Muscle layer of duodenum (tissue), 2 donors: ENCODE data around the gene IBA57.

ENCODE experiments used
- H3K27ac ChIP-seq: one replicate; pipeline ENCODE4 v1.7.0; 2013; ENCODE audit warnings: mild to moderate bottlenecking, low read length
- H3K27me3 ChIP-seq: one replicate; pipeline ENCODE4 v1.7.0; 2013; ENCODE audit warnings: low read depth, mild to moderate bottlenecking, control low read depth, low read length
- H3K36me3 ChIP-seq, 2 donors: one replicate each; pipeline ENCODE4 v1.7.0; 2013; ENCODE audit warnings: low read length in 2 of 2, control low read depth in 1 of 2, mild to moderate bottlenecking in 1 of 2; ENCODE audit not compliant: insufficient read depth in 2 of 2, control insufficient read depth in 1 of 2
- H3K4me1 ChIP-seq, 2 donors: one replicate each; pipeline ENCODE4 v1.7.0; 2013; ENCODE audit warnings: low read length in 2 of 2, mild to moderate bottlenecking in 2 of 2, control low read depth in 1 of 2, moderate library complexity in 1 of 2; ENCODE audit not compliant: insufficient read depth in 2 of 2, control insufficient read depth in 1 of 2
- H3K4me3 ChIP-seq, 2 donors: one replicate each; pipeline ENCODE4 v1.7.0; 2013; ENCODE audit warnings: low read length in 2 of 2, low read depth in 1 of 2, mild to moderate bottlenecking in 1 of 2
- H3K9me3 ChIP-seq, 2 donors: one replicate each; pipeline ENCODE4 v1.7.0; 2013; ENCODE audit warnings: low read length in 2 of 2, control low read depth in 1 of 2, mild to moderate bottlenecking in 1 of 2; ENCODE audit not compliant: control insufficient read depth in 1 of 2
- donor health status: healthy.

The IBA57 gene

GRCh38 chr1:228165372-228166169, at the start of gene IBA57:
Gene IBA57, plus strand, starts transcription at chr1:228165804. Its CDS starts 13 bp downstream, at chr1:228165817.
- peak within 1 kb of the TSS; percentile 63 to 74 for H3K4me3 ChIP-seq
- no peaks in the 10 kb centered on the region for H3K9me3 ChIP-seq
- peak within 1 kb of the TSS; percentile 93 for H3K27ac ChIP-seq
- H3K27me3 ChIP-seq = no peaks in the 10 kb centered on the region
- H3K4me1 ChIP-seq = peaks cover 0 to 11% of the 10 kb centered on the region in 2 donors
- H3K36me3 ChIP-seq = peaks cover 0 to 3% of the 10 kb centered on the region in 2 donors

- Histone ChIP-seq H3K4me1 (no peaks in the 10 kb centered on the region), H3K27ac (no peak overlapping the region), H3K27me3 (no peaks in the 10 kb centered on the region), H3K9me3 (no peaks in the 10 kb centered on the region), H3K4me3 (no peak overlapping the region), H3K36me3 (no peaks in the 10 kb centered on the region)
These were observed 48.3 kb upstream of the IBA57 start for GRCh38 chr1:228117335-228117734.

GRCh38 chr1:228118040-228118439, 47.6 kb upstream of the IBA57 start:
- H3K9me3 ChIP-seq = no peaks in the 10 kb centered on the region
- H3K4me1 ChIP-seq = no peaks in the 10 kb centered on the region
- no peaks in the 10 kb centered on the region for H3K27me3 ChIP-seq
- H3K4me3 ChIP-seq = no peak overlapping the region
- no peaks in the 10 kb centered on the region for H3K36me3 ChIP-seq
- no peak overlapping the region for H3K27ac ChIP-seq

GRCh38 chr1:228120351-228120750, 45.3 kb upstream of the IBA57 start:
- Histone ChIP-seq H3K4me1 (no peaks in the 10 kb centered on the region), H3K36me3 (no peaks in the 10 kb centered on the region), H3K4me3 (no peak overlapping the region), H3K9me3 (no peaks in the 10 kb centered on the region), H3K27me3 (no peaks in the 10 kb centered on the region), H3K27ac (no peak overlapping the region)

- H3K36me3 ChIP-seq = no peaks in the 10 kb centered on the region
- no peak overlapping the region for H3K4me3 ChIP-seq
- H3K4me1 ChIP-seq = no peaks in the 10 kb centered on the region
- H3K27me3 ChIP-seq = no peaks in the 10 kb centered on the region
- H3K9me3 ChIP-seq = no peaks in the 10 kb centered on the region
- H3K27ac ChIP-seq = no peak overlapping the region
These were observed 44.6 kb upstream of the IBA57 start for GRCh38 chr1:228120857-228121489.

GRCh38 chr1:228122921-228123441, 42.6 kb upstream of the IBA57 start:
- no peaks in the 10 kb centered on the region for H3K9me3 ChIP-seq
- H3K27me3 ChIP-seq = no peaks in the 10 kb centered on the region
- H3K36me3 ChIP-seq = no peaks in the 10 kb centered on the region
- H3K4me1 ChIP-seq = no peaks in the 10 kb centered on the region
- no peak overlapping the region for H3K4me3 ChIP-seq
- H3K27ac ChIP-seq = no peak overlapping the region

- no peaks in the 10 kb centered on the region for H3K9me3 ChIP-seq
- no peaks in the 10 kb centered on the region for H3K27me3 ChIP-seq
- no peaks in the 10 kb centered on the region for H3K4me1 ChIP-seq
- no peak overlapping the region for H3K4me3 ChIP-seq
- no peak overlapping the region for H3K27ac ChIP-seq
- H3K36me3 ChIP-seq = no peaks in the 10 kb centered on the region
These were observed 42.1 kb upstream of the IBA57 start for GRCh38 chr1:228123505-228123904.

GRCh38 chr1:228125185-228125584, 40.4 kb upstream of the IBA57 start:
- H3K27ac ChIP-seq = no peak overlapping the region
- no peaks in the 10 kb centered on the region for H3K27me3 ChIP-seq
- H3K36me3 ChIP-seq = no peaks in the 10 kb centered on the region
- no peaks in the 10 kb centered on the region for H3K4me1 ChIP-seq
- H3K4me3 ChIP-seq = no peak overlapping the region
- H3K9me3 ChIP-seq = no peaks in the 10 kb centered on the region

- Histone ChIP-seq H3K27ac (no peak overlapping the region), H3K36me3 (no peaks in the 10 kb centered on the region), H3K27me3 (no peaks in the 10 kb centered on the region), H3K9me3 (no peaks in the 10 kb centered on the region), H3K4me1 (no peaks in the 10 kb centered on the region), H3K4me3 (no peak overlapping the region)
These were observed 33.8 kb upstream of the IBA57 start for GRCh38 chr1:228131766-228132165.

- Histone ChIP-seq H3K9me3 (no peaks in the 10 kb centered on the region), H3K36me3 (no peaks in the 10 kb centered on the region), H3K4me3 (no peak overlapping the region), H3K4me1 (no peaks in the 10 kb centered on the region), H3K27ac (no peak overlapping the region), H3K27me3 (no peaks in the 10 kb centered on the region)
These were observed 31.0 kb upstream of the IBA57 start for GRCh38 chr1:228134591-228134990.

- no peak overlapping the region for H3K27ac ChIP-seq
- H3K27me3 ChIP-seq = no peaks in the 10 kb centered on the region
- no peaks in the 10 kb centered on the region for H3K9me3 ChIP-seq
- no peak overlapping the region for H3K4me3 ChIP-seq
- H3K4me1 ChIP-seq = peaks cover 3 to 12% of the 10 kb centered on the region in 2 donors
- peaks cover 0 to 4% of the 10 kb centered on the region in 2 donors for H3K36me3 ChIP-seq
These were observed 28.7 kb upstream of the IBA57 start for GRCh38 chr1:228136901-228137300.
